HG03039 (cell line): ENCODE measurements around the gene STOX2.

Source experiments
- ATAC-seq: cut with Tn5 transposase; IDR thresholded peaks from one replicate; pipeline ENCODE4 v1.9.1; 2021; ENCODE audit warnings: mild to moderate bottlenecking, moderate library complexity; ENCODE audit not compliant: unreplicated experiment

STOX2 gene

GRCh38 chr4:183905081-183905592 lies at the start of gene STOX2:
STOX2 (plus strand) TSS chr4:183905307; CDS start chr4:183906791, 1,484 bp downstream.
- ATAC-seq = no peak

GRCh38 chr4:183855323-183856190 lies 49.5 kb upstream of the STOX2 start:
- no peak for ATAC-seq

- no peak for ATAC-seq
Observed at GRCh38 chr4:183857040-183857439, 48.1 kb upstream of the STOX2 start.

GRCh38 chr4:183858011-183858615 lies 47.0 kb upstream of the STOX2 start:
- no peak for ATAC-seq

- no peak for ATAC-seq
Observed at GRCh38 chr4:183860119-183860518, 45.0 kb upstream of the STOX2 start.

GRCh38 chr4:183860731-183861130 lies 44.4 kb upstream of the STOX2 start:
- ATAC-seq = no peak

- ATAC-seq = no peak
Observed at GRCh38 chr4:183861426-183861825, 43.7 kb upstream of the STOX2 start.

GRCh38 chr4:183863155-183863825 lies 41.8 kb upstream of the STOX2 start:
- ATAC-seq = no peak

- ATAC-seq = no peak
Observed at GRCh38 chr4:183867247-183867646, 37.9 kb upstream of the STOX2 start.

GRCh38 chr4:183870997-183871396 lies 34.1 kb upstream of the STOX2 start:
- ATAC-seq = no peak

- no peak for ATAC-seq
Observed at GRCh38 chr4:183871581-183871980, 33.5 kb upstream of the STOX2 start.

- ATAC-seq = no peak
Observed at GRCh38 chr4:183872531-183872930, 32.6 kb upstream of the STOX2 start.

GRCh38 chr4:183873409-183874185 lies 31.5 kb upstream of the STOX2 start:
- no peak for ATAC-seq

- no peak for ATAC-seq
Observed at GRCh38 chr4:183875251-183875825, 29.8 kb upstream of the STOX2 start.

- no peak for ATAC-seq
Observed at GRCh38 chr4:183876268-183876934, 28.7 kb upstream of the STOX2 start.

- no peak for ATAC-seq
Observed at GRCh38 chr4:183878251-183878970, 26.7 kb upstream of the STOX2 start.

GRCh38 chr4:183885205-183885720 lies 19.8 kb upstream of the STOX2 start:
- ATAC-seq = no peak

GRCh38 chr4:183887351-183887750 lies 17.8 kb upstream of the STOX2 start:
- ATAC-seq = no peak

GRCh38 chr4:183888564-183888963 lies 16.5 kb upstream of the STOX2 start:
- ATAC-seq = no peak
